ENCODE data around the gene ARHGEF5. TPM values are rescaled to one million over a fixed set of nuclear protein-coding genes. Genes with fewer than 3 reads are reported as not detected.

Gene ARHGEF5
- total and polyA plus RNA-seq, 3 donors from 2014 or later: 4.3 to 5.2 (median 5.0) TPM

GRCh38 chr7:144388950-144389349 lies 33.7 kb downstream of the ARHGEF5 start:
- no peaks in the 10 kb centered on the region for H3K27me3 ChIP-seq
- H3K36me3 ChIP-seq (ENCODE audit: low read depth, missing control alignments): no peaks in the 10 kb centered on the region
- intact Hi-C loops (cut with DNase I; ENCODE audit: low total_unique reads): no loop called here
- TF ChIP-seq CTCF (IDR thresholded peaks at IDR 0.05) (no peak), POLR2A (IDR thresholded peaks at IDR 0.05) (no peak)
- peaks cover 6% of the 10 kb centered on the region for H3K4me1 ChIP-seq
- no peak overlapping the region for H3K4me3 ChIP-seq
- no peaks in the 10 kb centered on the region for H3K9me3 ChIP-seq
- no peak for DNase-seq
- no peak overlapping the region for H3K27ac ChIP-seq
- 95 to 96% methylated on average over 5 of the region's 5 CpGs for WGBS, 2 donors

GRCh38 chr7:144390481-144390880 lies 35.3 kb downstream of the ARHGEF5 start:
- WGBS, 2 donors: 29 to 50% methylated on average over 7 of the region's 7 CpGs
- Histone ChIP-seq H3K27me3 (no peaks in the 10 kb centered on the region), H3K9me3 (no peaks in the 10 kb centered on the region), H3K36me3 (ENCODE audit: low read depth, missing control alignments) (no peaks in the 10 kb centered on the region), H3K4me1 (peaks cover 6% of the 10 kb centered on the region), H3K4me3 (no peak overlapping the region), H3K27ac (no peak overlapping the region)
- TF ChIP-seq POLR2A (IDR thresholded peaks at IDR 0.05) (no peak), CTCF (IDR thresholded peaks at IDR 0.05) (no peak)
- intact Hi-C loops (cut with DNase I; ENCODE audit: low total_unique reads): no loop called here
- DNase-seq: peak; percentile 24

GRCh38 chr7:144391014-144391413 lies 35.8 kb downstream of the ARHGEF5 start:
- intact Hi-C loops (cut with DNase I; ENCODE audit: low total_unique reads): no loop called here
- no peak for DNase-seq
- TF ChIP-seq CTCF (IDR thresholded peaks at IDR 0.05): no peak
- TF ChIP-seq POLR2A (IDR thresholded peaks at IDR 0.05): no peak
- 72 to 82% methylated on average over 4 of the region's 4 CpGs for WGBS, 2 donors
- Histone ChIP-seq H3K27me3 (no peaks in the 10 kb centered on the region), H3K4me1 (peaks cover 6% of the 10 kb centered on the region), H3K27ac (no peak overlapping the region), H3K9me3 (no peaks in the 10 kb centered on the region), H3K36me3 (ENCODE audit: low read depth, missing control alignments) (no peaks in the 10 kb centered on the region), H3K4me3 (no peak overlapping the region)

DNA sequence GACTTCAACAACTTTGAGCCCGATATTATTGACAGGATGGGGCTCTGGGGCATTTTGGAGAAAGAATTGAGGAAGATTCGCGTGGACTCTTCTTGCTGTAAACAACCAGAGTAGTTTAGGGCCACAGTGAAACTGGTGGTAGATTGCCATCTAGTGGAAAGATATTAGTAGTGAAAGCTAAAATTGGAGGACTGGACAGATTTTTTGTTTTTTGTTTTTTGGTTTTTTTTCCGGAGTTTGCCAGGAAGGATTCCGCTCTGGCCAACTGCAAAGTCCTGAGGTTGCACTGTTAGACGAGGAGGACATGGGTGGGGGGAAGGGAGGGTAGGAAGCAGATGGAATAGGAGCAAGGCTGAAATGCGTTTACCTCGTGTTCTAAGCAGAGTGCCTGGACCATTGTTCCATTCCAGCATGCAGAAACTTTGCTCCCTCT lies 36.6 kb downstream of the ARHGEF5 start:
- peak; percentile 54 to 68 (median 64) for TF ChIP-seq CTCF (IDR thresholded peaks at IDR 0.05)
- TF ChIP-seq POLR2A (IDR thresholded peaks at IDR 0.05): no peak
- no peaks in the 10 kb centered on the region for H3K9me3 ChIP-seq
- DNase-seq: no peak
- H3K36me3 ChIP-seq (ENCODE audit: low read depth, missing control alignments): no peaks in the 10 kb centered on the region
- intact Hi-C loops (cut with DNase I; ENCODE audit: low total_unique reads): no loop called here
- no peak overlapping the region for H3K27ac ChIP-seq
- no peaks in the 10 kb centered on the region for H3K27me3 ChIP-seq
- no peak overlapping the region for H3K4me3 ChIP-seq
- peaks cover 6% of the 10 kb centered on the region for H3K4me1 ChIP-seq
- WGBS, 2 donors: 18 to 35% methylated on average over 8 of the region's 8 CpGs

DNA sequence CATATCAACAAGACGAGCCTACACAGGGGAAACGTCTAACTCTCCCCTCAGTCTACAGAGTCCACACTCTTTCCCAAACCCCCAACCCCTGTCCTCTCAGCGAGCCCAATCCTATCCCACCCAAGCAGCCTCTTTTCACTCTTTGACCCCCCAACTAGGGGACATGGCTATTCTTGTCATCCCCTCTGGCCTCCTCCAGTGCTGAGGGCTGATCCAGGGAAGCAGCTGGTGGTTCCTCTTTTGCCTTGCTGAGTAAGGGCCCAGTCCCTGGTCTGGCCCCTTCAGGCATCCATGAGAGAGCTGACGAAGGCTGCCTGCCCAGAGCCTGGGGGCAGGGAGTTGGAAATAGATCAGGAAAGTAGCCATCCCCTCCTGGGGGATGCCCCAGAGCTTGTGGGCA lies 41.9 kb downstream of the ARHGEF5 start:
- H3K27ac ChIP-seq: no peak overlapping the region
- no peaks in the 10 kb centered on the region for H3K27me3 ChIP-seq
- no peaks in the 10 kb centered on the region for H3K9me3 ChIP-seq
- intact Hi-C loops (cut with DNase I; ENCODE audit: low total_unique reads): no loop called here
- WGBS, 2 donors: 75 to 92% methylated on average over 4 of the region's 4 CpGs
- no peak overlapping the region for H3K4me3 ChIP-seq
- H3K4me1 ChIP-seq: no peaks in the 10 kb centered on the region
- TF ChIP-seq POLR2A (IDR thresholded peaks at IDR 0.05) (no peak), CTCF (IDR thresholded peaks at IDR 0.05) (no peak)
- no peak for DNase-seq
- H3K36me3 ChIP-seq (ENCODE audit: low read depth, missing control alignments): no peaks in the 10 kb centered on the region

Data from testis (tissue), 3 donors.